ENCODE measurements around the gene RPIA.

RPIA gene

GRCh38 chr2:88669482-88670214, 21.8 kb upstream of the RPIA start:
- no peaks in the 10 kb centered on the region for H3K9me3 Mint-ChIP-seq
- H3K27ac Mint-ChIP-seq = no peak overlapping the region
- ATAC-seq (replicated peaks) (peak; percentile 73 to 75), DNase-seq (peak; percentile 20)
- H3K4me1 Mint-ChIP-seq = peaks cover 0 to 5% of the 10 kb centered on the region in 2 donors
- no peaks in the 10 kb centered on the region for H3K27me3 Mint-ChIP-seq
- no peak overlapping the region for H3K4me3 Mint-ChIP-seq
- H3K36me3 Mint-ChIP-seq = no peaks in the 10 kb centered on the region

- Mint-ChIP-seq H3K4me1 (peaks cover 0 to 5% of the 10 kb centered on the region in 2 donors), H3K36me3 (no peaks in the 10 kb centered on the region), H3K9me3 (no peaks in the 10 kb centered on the region), H3K4me3 (no peak overlapping the region), H3K27me3 (no peaks in the 10 kb centered on the region), H3K27ac (no peak overlapping the region)
- peak; percentile 8 for DNase-seq
- peak; percentile 80 to 81 for ATAC-seq (replicated peaks)
Measured at GRCh38 chr2:88671786-88672427, 19.6 kb upstream of the RPIA start.

- Mint-ChIP-seq H3K4me3 (no peak overlapping the region), H3K9me3 (no peaks in the 10 kb centered on the region), H3K36me3 (no peaks in the 10 kb centered on the region), H3K27me3 (no peaks in the 10 kb centered on the region), H3K27ac (no peak overlapping the region), H3K4me1 (peaks cover 0 to 5% of the 10 kb centered on the region in 2 donors)
- ATAC-seq (replicated peaks) (no peak), DNase-seq (no peak)
Measured at GRCh38 chr2:88673363-88673762, 18.1 kb upstream of the RPIA start.

- Mint-ChIP-seq H3K27ac (no peak overlapping the region), H3K4me1 (peaks cover 3 to 20% of the 10 kb centered on the region in 2 donors), H3K9me3 (peaks cover 10 to 11% of the 10 kb centered on the region in 2 donors), H3K27me3 (no peaks in the 10 kb centered on the region), H3K36me3 (peaks cover 14 to 17% of the 10 kb centered on the region in 2 donors), H3K4me3 (no peak overlapping the region)
- DNase-seq (no peak), ATAC-seq (replicated peaks) (peak; percentile 38 to 51)
Measured at GRCh38 chr2:88680266-88680902, 11.1 kb upstream of the RPIA start.

- no peaks in the 10 kb centered on the region for H3K27me3 Mint-ChIP-seq
- peaks cover 10 to 11% of the 10 kb centered on the region in 2 donors for H3K9me3 Mint-ChIP-seq
- DNase-seq (no peak), ATAC-seq (replicated peaks) (no peak)
- peaks cover 19 to 22% of the 10 kb centered on the region in 2 donors for H3K36me3 Mint-ChIP-seq
- H3K4me1 Mint-ChIP-seq = peaks cover 3 to 20% of the 10 kb centered on the region in 2 donors
- no peak overlapping the region for H3K27ac Mint-ChIP-seq
- H3K4me3 Mint-ChIP-seq = no peak overlapping the region
Measured at GRCh38 chr2:88680916-88681315, 10.6 kb upstream of the RPIA start.

GRCh38 chr2:88683160-88684021, 8.1 kb upstream of the RPIA start:
- ATAC-seq (replicated peaks) (no peak), DNase-seq (no peak)
- Mint-ChIP-seq H3K4me1 (peaks cover 12 to 32% of the 10 kb centered on the region in 2 donors), H3K36me3 (peaks cover 26 to 34% of the 10 kb centered on the region in 2 donors), H3K9me3 (peaks cover 14 to 16% of the 10 kb centered on the region in 2 donors), H3K4me3 (no peak overlapping the region), H3K27me3 (no peaks in the 10 kb centered on the region), H3K27ac (no peak overlapping the region)

- Mint-ChIP-seq H3K36me3 (peaks cover 26 to 37% of the 10 kb centered on the region in 2 donors), H3K4me1 (peaks cover 14 to 32% of the 10 kb centered on the region in 2 donors), H3K4me3 (no peak overlapping the region), H3K9me3 (peaks cover 14 to 16% of the 10 kb centered on the region in 2 donors), H3K27ac (no peak overlapping the region), H3K27me3 (no peaks in the 10 kb centered on the region)
- no peak for ATAC-seq (replicated peaks)
- no peak for DNase-seq
Measured at GRCh38 chr2:88684519-88684918, 7.0 kb upstream of the RPIA start.

- H3K9me3 Mint-ChIP-seq = peaks cover 14 to 16% of the 10 kb centered on the region in 2 donors
- no peaks in the 10 kb centered on the region for H3K27me3 Mint-ChIP-seq
- peaks cover 26 to 44% of the 10 kb centered on the region in 2 donors for H3K36me3 Mint-ChIP-seq
- no peak for ATAC-seq (replicated peaks)
- no peak overlapping the region for H3K4me3 Mint-ChIP-seq
- DNase-seq = no peak
- H3K4me1 Mint-ChIP-seq = peaks cover 23 to 32% of the 10 kb centered on the region in 2 donors
- H3K27ac Mint-ChIP-seq = no peak overlapping the region
Measured at GRCh38 chr2:88686320-88686719, 5.2 kb upstream of the RPIA start.

- Mint-ChIP-seq H3K4me1 (peaks cover 23 to 36% of the 10 kb centered on the region in 2 donors), H3K27ac (no peak overlapping the region), H3K9me3 (peaks cover 14 to 16% of the 10 kb centered on the region in 2 donors), H3K4me3 (no peak overlapping the region), H3K27me3 (no peaks in the 10 kb centered on the region), H3K36me3 (peaks cover 26 to 44% of the 10 kb centered on the region in 2 donors)
- DNase-seq (no peak), ATAC-seq (replicated peaks) (no peak)
Measured at GRCh38 chr2:88687384-88687783, 4.1 kb upstream of the RPIA start.

- Mint-ChIP-seq H3K27me3 (no peaks in the 10 kb centered on the region), H3K9me3 (peaks cover 5% of the 10 kb centered on the region in 2 donors), H3K27ac (peak overlapping the region; percentile 97), H3K4me3 (peak overlapping the region; percentile 90 to 94), H3K4me1 (peaks cover 35 to 68% of the 10 kb centered on the region in 2 donors), H3K36me3 (peaks cover 11 to 27% of the 10 kb centered on the region in 2 donors)
- peak; percentile 33 for DNase-seq
- peak; percentile 42 to 44 for ATAC-seq (replicated peaks)
Measured at GRCh38 chr2:88690591-88691338, 708 bp upstream of the RPIA start.

- H3K9me3 Mint-ChIP-seq = peaks cover 2 to 3% of the 10 kb centered on the region in 2 donors
- no peaks in the 10 kb centered on the region for H3K27me3 Mint-ChIP-seq
- H3K36me3 Mint-ChIP-seq = peaks cover 5 to 20% of the 10 kb centered on the region in 2 donors
- peak; percentile 15 for DNase-seq
- H3K27ac Mint-ChIP-seq = peak overlapping the region; percentile 97
- peak in 1 of 2 donors; percentile 4 for ATAC-seq (replicated peaks)
- H3K4me1 Mint-ChIP-seq = peaks cover 33 to 69% of the 10 kb centered on the region in 2 donors
- peak overlapping the region; percentile 90 to 94 for H3K4me3 Mint-ChIP-seq
Measured at GRCh38 chr2:88692187-88692586, 714 bp downstream of the RPIA start.

- H3K4me3 Mint-ChIP-seq = no peak overlapping the region
Measured at GRCh38 chr2:88693911-88694414, 2.5 kb downstream of the RPIA start.

GRCh38 chr2:88696611-88697010, 5.1 kb downstream of the RPIA start:
- H3K36me3 Mint-ChIP-seq = peaks cover 17 to 29% of the 10 kb centered on the region in 2 donors
- DNase-seq (no peak), ATAC-seq (replicated peaks) (no peak)
- no peak overlapping the region for H3K4me3 Mint-ChIP-seq
- H3K4me1 Mint-ChIP-seq = peaks cover 18 to 50% of the 10 kb centered on the region in 2 donors
- no peak overlapping the region for H3K27ac Mint-ChIP-seq
- no peaks in the 10 kb centered on the region for H3K27me3 Mint-ChIP-seq
- H3K9me3 Mint-ChIP-seq = no peaks in the 10 kb centered on the region

More at GRCh38 chr2:88693911-88694414, 2.5 kb downstream of the RPIA start:
- Mint-ChIP-seq H3K36me3 (peaks cover 9 to 23% of the 10 kb centered on the region in 2 donors), H3K27ac (no peak overlapping the region), H3K4me1 (peaks cover 32 to 69% of the 10 kb centered on the region in 2 donors), H3K27me3 (no peaks in the 10 kb centered on the region), H3K9me3 (no peaks in the 10 kb centered on the region)
- DNase-seq (no peak), ATAC-seq (replicated peaks) (no peak)

Measured in stimulated activated naive B cell treated with anti-CD40 and anti-IgM and Interleukin-4, amounts not matched to agents 10 μg/mL and 1 μg/mL and 100 μg/mL, for 72 hours (primary cell).